ENCODE measurements around the gene MAMDC4.

The MAMDC4 gene

GRCh38 chr9:136854113-136854841, 2.1 kb downstream of the MAMDC4 start:
- no peak for DNase-seq
- H3K9me3 ChIP-seq (replicated peaks; ENCODE audit: insufficient read depth, low read length), result no peaks in the 10 kb centered on the region
- H3K27ac ChIP-seq (ENCODE audit: low read length), result no peak overlapping the region
- no peak overlapping the region for H3K4me3 ChIP-seq (ENCODE audit: low read length)
- H2AFZ ChIP-seq (ENCODE audit: low read length), result no peak overlapping the region
- H3K9me2 ChIP-seq (replicated peaks; ENCODE audit: insufficient read depth, low read length), result no peaks in the 10 kb centered on the region
- no peaks in the 10 kb centered on the region for H3K36me3 ChIP-seq (replicated peaks; ENCODE audit: insufficient read depth, low read length)
- TF ChIP-seq EZH2phosphoT487 (IDR thresholded peaks at IDR 0.05; ENCODE audit: low read length) (no peak), EZH2 (optimal IDR thresholded peaks at IDR 0.05; ENCODE audit: low read depth, low read length) (no peak), CTCF (IDR thresholded peaks at IDR 0.05; ENCODE audit: low read length) (no peak)
- no peak overlapping the region for H3K9ac ChIP-seq (ENCODE audit: low read length)
- no peaks in the 10 kb centered on the region for H3K27me3 ChIP-seq (replicated peaks; ENCODE audit: insufficient read depth, low read length)
- no peaks in the 10 kb centered on the region for H3F3A ChIP-seq (ENCODE audit: insufficient read depth, low read length)
- H3K79me2 ChIP-seq (ENCODE audit: low read length), result peaks cover 7% of the 10 kb centered on the region; the same call in 1 of the 2 replicates
- H3K4me2 ChIP-seq (ENCODE audit: low read depth, low read length), result no peak overlapping the region
- H3K4me1 ChIP-seq (ENCODE audit: low read length), result 0 out of 2 replicates have a peak, but pooled peaks cover 6% of the 10 kb centered on the region
- H4K20me1 ChIP-seq (ENCODE audit: insufficient read depth, low read length), result no peaks in the 10 kb centered on the region

- no peaks in the 10 kb centered on the region for H3K27me3 ChIP-seq (replicated peaks; ENCODE audit: insufficient read depth, low read length)
- TF ChIP-seq EZH2phosphoT487 (IDR thresholded peaks at IDR 0.05; ENCODE audit: low read length) (no peak), CTCF (IDR thresholded peaks at IDR 0.05; ENCODE audit: low read length) (no peak), EZH2 (optimal IDR thresholded peaks at IDR 0.05; ENCODE audit: low read depth, low read length) (no peak)
These were observed 2.8 kb downstream of the MAMDC4 start for GRCh38 chr9:136854842-136855460.

GRCh38 chr9:136855461-136856078, 3.4 kb downstream of the MAMDC4 start:
- Histone ChIP-seq H3K27ac (ENCODE audit: low read length) (no peak overlapping the region), H3K4me2 (ENCODE audit: low read depth, low read length) (no peak overlapping the region), H3K4me3 (ENCODE audit: low read length) (no peak overlapping the region), H3F3A (ENCODE audit: insufficient read depth, low read length) (no peaks in the 10 kb centered on the region), H3K4me1 (ENCODE audit: low read length) (no peaks in the 10 kb centered on the region), H3K36me3 (replicated peaks; ENCODE audit: insufficient read depth, low read length) (no peaks in the 10 kb centered on the region), H3K9me2 (replicated peaks; ENCODE audit: insufficient read depth, low read length) (no peaks in the 10 kb centered on the region), H3K9me3 (replicated peaks; ENCODE audit: insufficient read depth, low read length) (no peaks in the 10 kb centered on the region), H2AFZ (ENCODE audit: low read length) (no peak overlapping the region), H4K20me1 (ENCODE audit: insufficient read depth, low read length) (no peaks in the 10 kb centered on the region), H3K27me3 (replicated peaks; ENCODE audit: insufficient read depth, low read length) (no peaks in the 10 kb centered on the region), H3K79me2 (ENCODE audit: low read length) (no peaks in the 10 kb centered on the region), H3K9ac (ENCODE audit: low read length) (no peak overlapping the region)
- TF ChIP-seq EZH2 (optimal IDR thresholded peaks at IDR 0.05; ENCODE audit: low read depth, low read length) (no peak), CTCF (IDR thresholded peaks at IDR 0.05; ENCODE audit: low read length) (no peak), EZH2phosphoT487 (IDR thresholded peaks at IDR 0.05; ENCODE audit: low read length) (no peak)
- no peak for DNase-seq

More at GRCh38 chr9:136854842-136855460, 2.8 kb downstream of the MAMDC4 start:
- Histone ChIP-seq H3K9me2 (replicated peaks; ENCODE audit: insufficient read depth, low read length) (no peaks in the 10 kb centered on the region), H3K4me1 (ENCODE audit: low read length) (0 out of 2 replicates have a peak, but pooled peaks cover 3% of the 10 kb centered on the region), H3K9me3 (replicated peaks; ENCODE audit: insufficient read depth, low read length) (no peaks in the 10 kb centered on the region), H3K36me3 (replicated peaks; ENCODE audit: insufficient read depth, low read length) (no peaks in the 10 kb centered on the region), H3K79me2 (ENCODE audit: low read length) (peaks cover 4% of the 10 kb centered on the region; the same call in 1 of the 2 replicates), H3K4me2 (ENCODE audit: low read depth, low read length) (no peak overlapping the region), H4K20me1 (ENCODE audit: insufficient read depth, low read length) (no peaks in the 10 kb centered on the region), H3K4me3 (ENCODE audit: low read length) (no peak overlapping the region), H3K9ac (ENCODE audit: low read length) (no peak overlapping the region), H2AFZ (ENCODE audit: low read length) (no peak overlapping the region), H3F3A (ENCODE audit: insufficient read depth, low read length) (no peaks in the 10 kb centered on the region), H3K27ac (ENCODE audit: low read length) (no peak overlapping the region)
- no peak for DNase-seq

Data from MM.1S (cell line).